ENCODE data around the gene HECW1. TPM values are rescaled to one million over a fixed set of nuclear protein-coding genes. Genes with fewer than 3 reads are reported as not detected.

HECW1 gene
- total and polyA plus RNA-seq, 10 of the 15 experiments (the other 5 are each of a cell fraction or from before 2014, with no cell fraction given) = under 0.01 to 0.31 (median 0.04) TPM; not detected in 3

DNA sequence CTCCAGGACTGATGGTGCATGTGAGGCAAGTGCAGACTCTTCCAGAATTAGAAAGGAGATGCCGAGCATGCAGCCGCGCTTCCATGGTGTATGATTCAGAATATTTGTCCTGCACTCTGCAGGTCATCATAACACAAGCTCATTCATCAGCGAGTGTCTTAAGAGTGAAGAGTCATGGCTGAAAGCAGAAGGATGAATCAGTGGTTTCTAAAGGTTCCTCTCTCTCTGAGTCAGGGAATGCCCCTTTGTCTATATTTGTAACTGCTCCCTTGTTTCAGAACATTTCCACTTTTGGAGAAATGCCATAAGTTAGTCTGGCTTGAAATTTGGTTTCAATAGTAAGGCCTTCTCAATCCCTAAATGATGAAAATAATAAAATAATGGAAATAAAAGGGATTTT is 52.3 kb downstream of the HECW1 start (continued):
- TF ChIP-seq GATAD2B (conservative IDR thresholded peaks at IDR 0.05; ENCODE audit: low read depth) (no peak), ZSCAN29 (IDR thresholded peaks at IDR 0.05) (no peak), ESRRA (IDR thresholded peaks at IDR 0.05; ENCODE audit: low read length) (no peak), SUZ12 (IDR thresholded peaks at IDR 0.05; ENCODE audit: unreplicated experiment) (no peak), STAT3 (IDR thresholded peaks at IDR 0.05; ENCODE audit: low read depth, low read length) (no peak), STAT1 (conservative IDR thresholded peaks at IDR 0.05) (no peak), RUNX3 (IDR thresholded peaks at IDR 0.05; ENCODE audit: low read length) (peak; percentile 93), RFX5 (IDR thresholded peaks at IDR 0.05; ENCODE audit: low read depth, low read length) (no peak), RCOR1 (conservative IDR thresholded peaks at IDR 0.05; ENCODE audit: low read depth, low read length) (no peak), MTA3 (IDR thresholded peaks at IDR 0.05; ENCODE audit: borderline replicate concordance, low read length) (peak; percentile 72), POU2F2 (IDR thresholded peaks at IDR 0.05; ENCODE audit: borderline replicate concordance, low read depth, low read length) (no peak), KAT2A (conservative IDR thresholded peaks at IDR 0.05; ENCODE audit: control insufficient read depth, low read depth, low read length) (no peak), HDAC6 (IDR thresholded peaks at IDR 0.05; ENCODE audit: unreplicated experiment) (no peak), NFIC (IDR thresholded peaks at IDR 0.05; ENCODE audit: low read depth, low read length) (peak; percentile 97), YBX1 (IDR thresholded peaks at IDR 0.05) (no peak), HCFC1 (IDR thresholded peaks at IDR 0.05; ENCODE audit: low read length) (no peak), IKZF2 (IDR thresholded peaks at IDR 0.05) (peak; percentile 96 to 97), SIX5 (IDR thresholded peaks at IDR 0.05; ENCODE audit: low read depth, low read length, severe bottlenecking) (no peak), NR2F1 (conservative IDR thresholded peaks at IDR 0.05) (0 out of 2 replicates have a peak, but pooled peaks have one; percentile 33), FOXM1 (IDR thresholded peaks at IDR 0.05; ENCODE audit: low read depth, low read length) (peak; percentile 93), ZNF207 (IDR thresholded peaks at IDR 0.05; ENCODE audit: borderline replicate concordance) (no peak), YY1 (IDR thresholded peaks at IDR 0.05; ENCODE audit: low read depth, low read length) (peak; percentile 70), CBX3 (IDR thresholded peaks at IDR 0.05; ENCODE audit: borderline replicate concordance, low read depth) (no peak)
- TF ChIP-seq, protein P1, sequence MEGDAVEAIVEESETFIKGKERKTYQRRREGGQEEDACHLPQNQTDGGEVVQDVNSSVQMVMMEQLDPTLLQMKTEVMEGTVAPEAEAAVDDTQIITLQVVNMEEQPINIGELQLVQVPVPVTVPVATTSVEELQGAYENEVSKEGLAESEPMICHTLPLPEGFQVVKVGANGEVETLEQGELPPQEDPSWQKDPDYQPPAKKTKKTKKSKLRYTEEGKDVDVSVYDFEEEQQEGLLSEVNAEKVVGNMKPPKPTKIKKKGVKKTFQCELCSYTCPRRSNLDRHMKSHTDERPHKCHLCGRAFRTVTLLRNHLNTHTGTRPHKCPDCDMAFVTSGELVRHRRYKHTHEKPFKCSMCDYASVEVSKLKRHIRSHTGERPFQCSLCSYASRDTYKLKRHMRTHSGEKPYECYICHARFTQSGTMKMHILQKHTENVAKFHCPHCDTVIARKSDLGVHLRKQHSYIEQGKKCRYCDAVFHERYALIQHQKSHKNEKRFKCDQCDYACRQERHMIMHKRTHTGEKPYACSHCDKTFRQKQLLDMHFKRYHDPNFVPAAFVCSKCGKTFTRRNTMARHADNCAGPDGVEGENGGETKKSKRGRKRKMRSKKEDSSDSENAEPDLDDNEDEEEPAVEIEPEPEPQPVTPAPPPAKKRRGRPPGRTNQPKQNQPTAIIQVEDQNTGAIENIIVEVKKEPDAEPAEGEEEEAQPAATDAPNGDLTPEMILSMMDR (IDR thresholded peaks at IDR 0.05 in 2 of 3, conservative IDR thresholded peaks at IDR 0.05 in 1 of 3; ENCODE audit: control insufficient read depth in 2 of 3, extremely low read depth in 1 of 3, insufficient read depth in 1 of 3, low read depth in 3 of 3, low read length in 3 of 3) = no peak
- TF ChIP-seq, protein P2, sequence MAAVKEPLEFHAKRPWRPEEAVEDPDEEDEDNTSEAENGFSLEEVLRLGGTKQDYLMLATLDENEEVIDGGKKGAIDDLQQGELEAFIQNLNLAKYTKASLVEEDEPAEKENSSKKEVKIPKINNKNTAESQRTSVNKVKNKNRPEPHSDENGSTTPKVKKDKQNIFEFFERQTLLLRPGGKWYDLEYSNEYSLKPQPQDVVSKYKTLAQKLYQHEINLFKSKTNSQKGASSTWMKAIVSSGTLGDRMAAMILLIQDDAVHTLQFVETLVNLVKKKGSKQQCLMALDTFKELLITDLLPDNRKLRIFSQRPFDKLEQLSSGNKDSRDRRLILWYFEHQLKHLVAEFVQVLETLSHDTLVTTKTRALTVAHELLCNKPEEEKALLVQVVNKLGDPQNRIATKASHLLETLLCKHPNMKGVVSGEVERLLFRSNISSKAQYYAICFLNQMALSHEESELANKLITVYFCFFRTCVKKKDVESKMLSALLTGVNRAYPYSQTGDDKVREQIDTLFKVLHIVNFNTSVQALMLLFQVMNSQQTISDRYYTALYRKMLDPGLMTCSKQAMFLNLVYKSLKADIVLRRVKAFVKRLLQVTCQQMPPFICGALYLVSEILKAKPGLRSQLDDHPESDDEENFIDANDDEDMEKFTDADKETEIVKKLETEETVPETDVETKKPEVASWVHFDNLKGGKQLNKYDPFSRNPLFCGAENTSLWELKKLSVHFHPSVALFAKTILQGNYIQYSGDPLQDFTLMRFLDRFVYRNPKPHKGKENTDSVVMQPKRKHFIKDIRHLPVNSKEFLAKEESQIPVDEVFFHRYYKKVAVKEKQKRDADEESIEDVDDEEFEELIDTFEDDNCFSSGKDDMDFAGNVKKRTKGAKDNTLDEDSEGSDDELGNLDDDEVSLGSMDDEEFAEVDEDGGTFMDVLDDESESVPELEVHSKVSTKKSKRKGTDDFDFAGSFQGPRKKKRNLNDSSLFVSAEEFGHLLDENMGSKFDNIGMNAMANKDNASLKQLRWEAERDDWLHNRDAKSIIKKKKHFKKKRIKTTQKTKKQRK (IDR thresholded peaks at IDR 0.05; ENCODE audit: low read depth, low read length) = no peak
- TF ChIP-seq, protein P3, sequence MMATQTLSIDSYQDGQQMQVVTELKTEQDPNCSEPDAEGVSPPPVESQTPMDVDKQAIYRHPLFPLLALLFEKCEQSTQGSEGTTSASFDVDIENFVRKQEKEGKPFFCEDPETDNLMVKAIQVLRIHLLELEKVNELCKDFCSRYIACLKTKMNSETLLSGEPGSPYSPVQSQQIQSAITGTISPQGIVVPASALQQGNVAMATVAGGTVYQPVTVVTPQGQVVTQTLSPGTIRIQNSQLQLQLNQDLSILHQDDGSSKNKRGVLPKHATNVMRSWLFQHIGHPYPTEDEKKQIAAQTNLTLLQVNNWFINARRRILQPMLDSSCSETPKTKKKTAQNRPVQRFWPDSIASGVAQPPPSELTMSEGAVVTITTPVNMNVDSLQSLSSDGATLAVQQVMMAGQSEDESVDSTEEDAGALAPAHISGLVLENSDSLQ (IDR thresholded peaks at IDR 0.05) = peak; percentile 49; the same call in 1 of the 2 replicates
- TF ChIP-seq, protein P4, sequence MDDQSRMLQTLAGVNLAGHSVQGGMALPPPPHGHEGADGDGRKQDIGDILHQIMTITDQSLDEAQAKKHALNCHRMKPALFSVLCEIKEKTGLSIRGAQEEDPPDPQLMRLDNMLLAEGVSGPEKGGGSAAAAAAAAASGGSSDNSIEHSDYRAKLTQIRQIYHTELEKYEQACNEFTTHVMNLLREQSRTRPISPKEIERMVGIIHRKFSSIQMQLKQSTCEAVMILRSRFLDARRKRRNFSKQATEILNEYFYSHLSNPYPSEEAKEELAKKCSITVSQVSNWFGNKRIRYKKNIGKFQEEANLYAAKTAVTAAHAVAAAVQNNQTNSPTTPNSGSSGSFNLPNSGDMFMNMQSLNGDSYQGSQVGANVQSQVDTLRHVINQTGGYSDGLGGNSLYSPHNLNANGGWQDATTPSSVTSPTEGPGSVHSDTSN (IDR thresholded peaks at IDR 0.05; ENCODE audit: insufficient replicate concordance, low read depth, low read length) = peak; percentile 48

Measured in GM12878 (cell line).